K562 (cell line): ENCODE measurements around the gene NOSTRIN. TPM values are rescaled to one million over a fixed set of nuclear protein-coding genes. Genes with fewer than 3 reads are reported as not detected.

ENCODE experiments used
- BCL6 ChIP-seq: fragments of 250-450 bp; sonication (Bioruptor Pico); IDR thresholded peaks from 2 replicates; pipeline ENCODE4 v1.4.0; 2020
- CHCHD3 ChIP-seq: fragments of 250-450 bp; sonication (Bioruptor Pico); IDR thresholded peaks from 2 replicates; pipeline ENCODE4 v2.1.2; 2022; ENCODE audit warnings: mild to moderate bottlenecking
- CUX1 ChIP-seq: fragments of 200-800 bp; sonication (Bioruptor generic); IDR thresholded peaks from 2 replicates; pipeline ENCODE4 v1.6.1; 2016; ENCODE audit warnings: missing genetic modification characterization, missing compliant biosample characterization
- FOXK2 ChIP-seq, 2 experiments: fragments of 450-650 bp; IDR thresholded peaks in 1 of 2; conservative IDR thresholded peaks in 1 of 2; 2 replicates each; pipeline ENCODE4 v1.6.1; 2016; ENCODE audit warnings: low read depth in 2 of 2, mild to moderate bottlenecking in 1 of 2
- HNRNPK ChIP-seq: fragments of 200-400 bp; formaldehyde crosslinking; IDR thresholded peaks from one replicate; pipeline ENCODE4 v1.6.1; 2018; ENCODE audit warnings: mild to moderate bottlenecking, low read depth, low read length; ENCODE audit not compliant: poor library complexity, severe bottlenecking
- JUN ChIP-seq, 2 experiments: sonication (generic) in 1 of 2; formaldehyde crosslinking in 1 of 2; IDR thresholded peaks; 2 replicates each; pipeline versions ENCODE4 v1.6.1 to v1.8.0; 2012 to 2022; ENCODE audit warnings: borderline replicate concordance in 2 of 2, mild to moderate bottlenecking in 2 of 2, improper control_type of control experiment in 1 of 2, low read depth in 1 of 2, low read length in 1 of 2, missing genetic modification reagents in 1 of 2
- NFRKB ChIP-seq: fragments of 450-650 bp; IDR thresholded peaks from 2 replicates; pipeline ENCODE4 v1.6.1; 2016; ENCODE audit warnings: low read depth
- NKRF ChIP-seq: fragments of 450-650 bp; IDR thresholded peaks from 2 replicates; pipeline ENCODE4 v1.6.1; 2016; ENCODE audit warnings: borderline replicate concordance
- OTX1 ChIP-seq: fragments of 450-650 bp; formaldehyde crosslinking; IDR thresholded peaks from 2 replicates; pipeline ENCODE4 v1.4.0; 2022; ENCODE audit warnings: mild to moderate bottlenecking
- PPARD ChIP-seq: fragments of 250-450 bp; sonication (Bioruptor Pico); IDR thresholded peaks from 2 replicates; pipeline ENCODE4 v1.8.0; 2022; ENCODE audit warnings: inconsistent platforms, mild to moderate bottlenecking, moderate library complexity
- SAFB ChIP-seq: fragments of 200-400 bp; formaldehyde crosslinking; IDR thresholded peaks from 2 replicates; pipeline ENCODE4 v1.6.1; 2017; ENCODE audit warnings: low read depth, low read length, borderline replicate concordance
- SRSF3 ChIP-seq: fragments of 200-400 bp; formaldehyde crosslinking; IDR thresholded peaks from 2 replicates; pipeline ENCODE4 v1.6.1; 2016; ENCODE audit warnings: mild to moderate bottlenecking, low read length, moderate library complexity; ENCODE audit not compliant: insufficient read depth
- ZBTB17 ChIP-seq: fragments of 450-650 bp; formaldehyde crosslinking; IDR thresholded peaks from 2 replicates; pipeline ENCODE4 v1.4.0; 2020; ENCODE audit warnings: mild to moderate bottlenecking
- ZFP36 ChIP-seq: fragments of 150-350 bp; IDR thresholded peaks from 2 replicates; pipeline ENCODE4 v1.6.1; 2018; ENCODE audit warnings: low read length, low read depth; ENCODE audit not compliant: partially characterized antibody
- ZKSCAN8 ChIP-seq: fragments of 200-800 bp; sonication (Bioruptor generic); IDR thresholded peaks from 2 replicates; pipeline ENCODE4 v1.6.1; 2016; ENCODE audit warnings: missing genetic modification characterization, missing compliant biosample characterization
- ZNF274 ChIP-seq: IDR thresholded peaks from 2 replicates; pipeline ENCODE4 v1.6.1; 2011; ENCODE audit warnings: low read depth, mild to moderate bottlenecking, low read length, moderate library complexity, borderline replicate concordance
- ZNF57 ChIP-seq: fragments of 450-650 bp; formaldehyde crosslinking; IDR thresholded peaks from 2 replicates; pipeline ENCODE4 v1.4.0; 2020; ENCODE audit warnings: mild to moderate bottlenecking, moderate library complexity
- ZNF717 ChIP-seq: fragments of 250-450 bp; sonication (Bioruptor Pico); IDR thresholded peaks from 2 replicates; pipeline ENCODE4 v1.5.0; 2021
- ZNF780A ChIP-seq: fragments of 250-450 bp; sonication (Bioruptor Pico); IDR thresholded peaks from 2 replicates; pipeline ENCODE4 v1.5.0; 2021; ENCODE audit warnings: mild to moderate bottlenecking
- polyA plus RNA-seq, 8 experiments: library from polyadenylated mRNA; depleted of rRNA in 4 of 8; stranded (reverse) in 5 of 8; unstranded in 3 of 8; fragments of >200 nt; fragmentation: Nextera tagmentation in 2 of 8; fragmentation: Illumina TruSeq in 1 of 8; extraction: Ambion mirVana in 2 of 8; extraction: Trizol in 1 of 8; gene quantifications; 2 replicates each; pipeline versions ENCODE4 v1.2.1 to v1.2.3, GENCODE V29; 2011 to 2014; ENCODE audit warnings: inconsistent platforms in 1 of 8, missing spikeins in 1 of 8
- total RNA-seq, 7 experiments: library from RNA; depleted of rRNA in 6 of 7; stranded (reverse); fragments of >200 nt in 6 of 7; fragmentation: Illumina TruSeq in 2 of 7; extraction: Trizol in 2 of 7; gene quantifications; 2 replicates each; pipeline versions ENCODE4 v1.2.1 to v1.2.3, GENCODE V29; 2011 to 2021; ENCODE audit warnings: low replicate concordance in 1 of 7
- TF ChIP-seq, protein P1 (sequence below): fragments of 450-650 bp; formaldehyde crosslinking; IDR thresholded peaks from 2 replicates; pipeline ENCODE4 v1.4.0; 2020; ENCODE audit warnings: mild to moderate bottlenecking, moderate library complexity

NOSTRIN gene
- total and polyA plus RNA-seq, 9 of the 15 experiments (the other 6 are each of a cell fraction or from before 2014, with no cell fraction given) = 26.7 to 82.9 (median 56.3) TPM

DNA sequence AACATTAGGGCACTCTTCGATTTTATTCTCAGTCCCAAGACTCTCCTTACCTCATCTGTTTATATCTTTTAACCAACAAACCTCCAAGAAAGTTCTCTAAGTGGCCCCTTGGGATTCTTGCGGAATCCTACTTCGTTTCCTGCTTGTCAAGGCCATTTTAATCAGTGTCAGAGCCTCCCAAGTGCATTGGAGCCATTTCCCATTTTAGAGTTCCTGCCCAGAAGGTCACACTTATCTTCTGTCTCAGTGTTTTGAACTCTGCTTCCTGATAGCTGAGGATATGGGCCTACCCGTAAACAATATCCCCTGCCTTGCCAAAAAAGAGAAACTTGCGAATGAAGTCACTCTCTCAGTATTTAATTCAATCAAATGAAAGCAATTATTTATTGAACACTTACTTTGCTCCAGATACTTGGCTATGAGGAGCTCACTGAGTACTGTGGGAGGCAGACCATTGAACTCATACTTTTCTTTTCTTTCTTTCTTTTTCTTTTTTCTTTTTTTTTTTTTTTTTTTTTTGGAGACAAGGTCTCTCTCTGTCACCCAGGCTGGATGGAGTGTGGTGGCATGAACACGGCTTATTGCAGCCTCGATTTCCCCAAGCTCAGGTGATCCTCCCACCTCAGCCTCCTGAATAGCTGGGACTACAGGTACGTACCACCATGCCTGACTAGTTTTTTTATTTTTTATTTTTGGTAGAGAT lies 5.7 kb upstream of the NOSTRIN start (continued):
- TF ChIP-seq NKRF (peak; percentile 52; the same call in 1 of the 2 replicates), ZNF274 (no peak), ZNF717 (CRISPR knock-in tag) (no peak), OTX1 (no peak), SRSF3 (no peak), CUX1 (CRISPR knock-in tag) (no peak), NFRKB (peak; percentile 74; the same call in 1 of the 2 replicates), ZFP36 (no peak), FOXK2 (conservative IDR thresholded peaks at IDR 0.05 in 1 of 2, IDR thresholded peaks at IDR 0.05 in 1 of 2; ENCODE audit: low read depth in 2 of 2) (peak in 1 of 2 experiments; percentile 11; a peak in 1 of 4 replicates), CHCHD3 (CRISPR knock-in tag) (no peak), ZBTB17 (0 out of 2 replicates have a peak, but pooled peaks have one; percentile 40), BCL6 (no peak), JUN (IDR thresholded peaks at IDR 0.05; ENCODE audit: borderline replicate concordance, low read depth, low read length) (no peak), JUN (CRISPR knock-in tag; IDR thresholded peaks at IDR 0.05; ENCODE audit: borderline replicate concordance) (no peak), HNRNPK (no peak), PPARD (CRISPR knock-in tag) (no peak), ZNF57 (no peak), ZNF780A (no peak), ZKSCAN8 (peak; percentile 44; the same call in 1 of the 2 replicates), SAFB (no peak)
- TF ChIP-seq, protein P1, sequence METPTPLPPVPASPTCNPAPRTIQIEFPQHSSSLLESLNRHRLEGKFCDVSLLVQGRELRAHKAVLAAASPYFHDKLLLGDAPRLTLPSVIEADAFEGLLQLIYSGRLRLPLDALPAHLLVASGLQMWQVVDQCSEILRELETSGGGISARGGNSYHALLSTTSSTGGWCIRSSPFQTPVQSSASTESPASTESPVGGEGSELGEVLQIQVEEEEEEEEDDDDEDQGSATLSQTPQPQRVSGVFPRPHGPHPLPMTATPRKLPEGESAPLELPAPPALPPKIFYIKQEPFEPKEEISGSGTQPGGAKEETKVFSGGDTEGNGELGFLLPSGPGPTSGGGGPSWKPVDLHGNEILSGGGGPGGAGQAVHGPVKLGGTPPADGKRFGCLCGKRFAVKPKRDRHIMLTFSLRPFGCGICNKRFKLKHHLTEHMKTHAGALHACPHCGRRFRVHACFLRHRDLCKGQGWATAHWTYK (CRISPR knock-in tag) = peak; percentile 67
